Measurements from ENCODE around the gene SLC38A9.
"Not testable (repeated sequence)": the region's sequence is repeated elsewhere in the genome, so short reads cannot be mapped to it uniquely, and the experiment has no call there.

DNA sequence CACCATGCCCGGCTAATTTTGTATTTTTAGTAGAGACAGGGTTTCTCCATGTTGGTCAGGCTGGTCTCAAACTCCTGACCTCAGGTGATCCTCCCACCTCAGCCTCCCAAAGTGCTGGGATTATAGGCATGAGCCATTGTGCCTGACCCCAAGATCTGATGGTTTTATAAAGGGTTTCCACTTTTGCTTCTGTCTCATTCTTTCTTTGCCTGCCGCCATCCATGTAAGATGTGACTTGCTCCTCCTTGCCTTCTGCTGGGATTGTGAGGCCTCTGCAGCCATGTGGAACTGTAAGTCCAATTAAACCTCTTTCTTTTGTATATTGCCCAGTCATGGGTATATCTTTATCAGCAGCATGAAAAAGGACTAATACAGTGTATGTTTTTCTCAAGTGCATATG is 6.9 kb upstream of the SLC38A9 start:
- TF ChIP-seq, protein P1, sequence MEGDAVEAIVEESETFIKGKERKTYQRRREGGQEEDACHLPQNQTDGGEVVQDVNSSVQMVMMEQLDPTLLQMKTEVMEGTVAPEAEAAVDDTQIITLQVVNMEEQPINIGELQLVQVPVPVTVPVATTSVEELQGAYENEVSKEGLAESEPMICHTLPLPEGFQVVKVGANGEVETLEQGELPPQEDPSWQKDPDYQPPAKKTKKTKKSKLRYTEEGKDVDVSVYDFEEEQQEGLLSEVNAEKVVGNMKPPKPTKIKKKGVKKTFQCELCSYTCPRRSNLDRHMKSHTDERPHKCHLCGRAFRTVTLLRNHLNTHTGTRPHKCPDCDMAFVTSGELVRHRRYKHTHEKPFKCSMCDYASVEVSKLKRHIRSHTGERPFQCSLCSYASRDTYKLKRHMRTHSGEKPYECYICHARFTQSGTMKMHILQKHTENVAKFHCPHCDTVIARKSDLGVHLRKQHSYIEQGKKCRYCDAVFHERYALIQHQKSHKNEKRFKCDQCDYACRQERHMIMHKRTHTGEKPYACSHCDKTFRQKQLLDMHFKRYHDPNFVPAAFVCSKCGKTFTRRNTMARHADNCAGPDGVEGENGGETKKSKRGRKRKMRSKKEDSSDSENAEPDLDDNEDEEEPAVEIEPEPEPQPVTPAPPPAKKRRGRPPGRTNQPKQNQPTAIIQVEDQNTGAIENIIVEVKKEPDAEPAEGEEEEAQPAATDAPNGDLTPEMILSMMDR (IDR thresholded peaks at IDR 0.05): not testable (repeated sequence)
- TF ChIP-seq POLR2A (IDR thresholded peaks at IDR 0.05): not testable (repeated sequence)
